ENCODE results near the gene ZNF423. TPM values are rescaled to one million over a fixed set of nuclear protein-coding genes. Genes with fewer than 3 reads are reported as not detected.

ZNF423 gene
- polyA plus RNA-seq, 1 donor from 2014 or later = 4.5 TPM

DNA sequence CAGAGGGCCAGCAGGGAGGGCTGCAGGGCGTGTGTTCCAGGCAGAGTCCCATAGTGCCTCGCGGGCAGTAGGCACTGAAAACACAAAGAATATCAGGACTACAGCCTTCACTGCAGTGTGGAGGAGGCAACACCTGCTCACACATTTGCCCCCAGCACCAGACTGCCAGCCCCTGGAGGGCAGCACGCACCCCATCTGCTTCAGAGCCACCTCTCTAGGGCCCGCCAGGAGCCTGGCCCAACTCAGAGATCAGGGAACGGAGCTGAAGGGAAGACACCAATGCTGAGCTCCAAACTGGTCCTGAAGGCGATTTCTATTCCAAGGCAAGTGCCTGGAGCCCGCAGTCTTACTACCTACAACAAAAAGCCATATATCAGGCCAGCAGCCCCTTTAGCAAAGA is 130.3 kb downstream of the ZNF423 start:
- Histone ChIP-seq H3K79me2 (replicated peaks; ENCODE audit: insufficient read depth, low read length) (peaks cover 7% of the 10 kb centered on the region), H3K9me3 (ENCODE audit: low read length) (peaks cover 4% of the 10 kb centered on the region), H3K4me3 (ENCODE audit: low read length) (no peak overlapping the region), H4K20me1 (ENCODE audit: insufficient read depth) (no peaks in the 10 kb centered on the region), H3K9ac (ENCODE audit: low read length) (no peak overlapping the region), H3K36me3 (ENCODE audit: insufficient read depth, low read length) (no peaks in the 10 kb centered on the region), H3K4me2 (ENCODE audit: low read length) (no peak overlapping the region), H3K9me2 (ENCODE audit: insufficient read depth, low read length) (no peaks in the 10 kb centered on the region), H2AFZ (ENCODE audit: low read depth, low read length) (no peak overlapping the region), H3K27ac (ENCODE audit: low read length) (no peak overlapping the region), H3F3A (ENCODE audit: insufficient read depth, low read length, poor library complexity, severe bottlenecking) (no peaks in the 10 kb centered on the region), H3K27me3 (ENCODE audit: insufficient read depth, low read depth, low read length) (no peaks in the 10 kb centered on the region)
- TF ChIP-seq SMC3 (conservative IDR thresholded peaks at IDR 0.05; ENCODE audit: poor library complexity) (no peak), POLR2AphosphoS5 (IDR thresholded peaks at IDR 0.05) (no peak), MXI1 (conservative IDR thresholded peaks at IDR 0.05; ENCODE audit: poor library complexity, severe bottlenecking) (no peak), EZH2 (IDR thresholded peaks at IDR 0.05; ENCODE audit: borderline replicate concordance, insufficient read depth, low read length, poor library complexity, severe bottlenecking) (no peak), EP300 (conservative IDR thresholded peaks at IDR 0.05; ENCODE audit: poor library complexity, severe bottlenecking) (no peak), RAD21 (conservative IDR thresholded peaks at IDR 0.05) (no peak), TAF1 (IDR thresholded peaks at IDR 0.05; ENCODE audit: low read depth) (no peak)
- TF ChIP-seq, protein P1, sequence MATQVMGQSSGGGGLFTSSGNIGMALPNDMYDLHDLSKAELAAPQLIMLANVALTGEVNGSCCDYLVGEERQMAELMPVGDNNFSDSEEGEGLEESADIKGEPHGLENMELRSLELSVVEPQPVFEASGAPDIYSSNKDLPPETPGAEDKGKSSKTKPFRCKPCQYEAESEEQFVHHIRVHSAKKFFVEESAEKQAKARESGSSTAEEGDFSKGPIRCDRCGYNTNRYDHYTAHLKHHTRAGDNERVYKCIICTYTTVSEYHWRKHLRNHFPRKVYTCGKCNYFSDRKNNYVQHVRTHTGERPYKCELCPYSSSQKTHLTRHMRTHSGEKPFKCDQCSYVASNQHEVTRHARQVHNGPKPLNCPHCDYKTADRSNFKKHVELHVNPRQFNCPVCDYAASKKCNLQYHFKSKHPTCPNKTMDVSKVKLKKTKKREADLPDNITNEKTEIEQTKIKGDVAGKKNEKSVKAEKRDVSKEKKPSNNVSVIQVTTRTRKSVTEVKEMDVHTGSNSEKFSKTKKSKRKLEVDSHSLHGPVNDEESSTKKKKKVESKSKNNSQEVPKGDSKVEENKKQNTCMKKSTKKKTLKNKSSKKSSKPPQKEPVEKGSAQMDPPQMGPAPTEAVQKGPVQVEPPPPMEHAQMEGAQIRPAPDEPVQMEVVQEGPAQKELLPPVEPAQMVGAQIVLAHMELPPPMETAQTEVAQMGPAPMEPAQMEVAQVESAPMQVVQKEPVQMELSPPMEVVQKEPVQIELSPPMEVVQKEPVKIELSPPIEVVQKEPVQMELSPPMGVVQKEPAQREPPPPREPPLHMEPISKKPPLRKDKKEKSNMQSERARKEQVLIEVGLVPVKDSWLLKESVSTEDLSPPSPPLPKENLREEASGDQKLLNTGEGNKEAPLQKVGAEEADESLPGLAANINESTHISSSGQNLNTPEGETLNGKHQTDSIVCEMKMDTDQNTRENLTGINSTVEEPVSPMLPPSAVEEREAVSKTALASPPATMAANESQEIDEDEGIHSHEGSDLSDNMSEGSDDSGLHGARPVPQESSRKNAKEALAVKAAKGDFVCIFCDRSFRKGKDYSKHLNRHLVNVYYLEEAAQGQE (IDR thresholded peaks at IDR 0.05; ENCODE audit: borderline replicate concordance) = no peak
- TF ChIP-seq, protein P2, sequence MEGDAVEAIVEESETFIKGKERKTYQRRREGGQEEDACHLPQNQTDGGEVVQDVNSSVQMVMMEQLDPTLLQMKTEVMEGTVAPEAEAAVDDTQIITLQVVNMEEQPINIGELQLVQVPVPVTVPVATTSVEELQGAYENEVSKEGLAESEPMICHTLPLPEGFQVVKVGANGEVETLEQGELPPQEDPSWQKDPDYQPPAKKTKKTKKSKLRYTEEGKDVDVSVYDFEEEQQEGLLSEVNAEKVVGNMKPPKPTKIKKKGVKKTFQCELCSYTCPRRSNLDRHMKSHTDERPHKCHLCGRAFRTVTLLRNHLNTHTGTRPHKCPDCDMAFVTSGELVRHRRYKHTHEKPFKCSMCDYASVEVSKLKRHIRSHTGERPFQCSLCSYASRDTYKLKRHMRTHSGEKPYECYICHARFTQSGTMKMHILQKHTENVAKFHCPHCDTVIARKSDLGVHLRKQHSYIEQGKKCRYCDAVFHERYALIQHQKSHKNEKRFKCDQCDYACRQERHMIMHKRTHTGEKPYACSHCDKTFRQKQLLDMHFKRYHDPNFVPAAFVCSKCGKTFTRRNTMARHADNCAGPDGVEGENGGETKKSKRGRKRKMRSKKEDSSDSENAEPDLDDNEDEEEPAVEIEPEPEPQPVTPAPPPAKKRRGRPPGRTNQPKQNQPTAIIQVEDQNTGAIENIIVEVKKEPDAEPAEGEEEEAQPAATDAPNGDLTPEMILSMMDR (IDR thresholded peaks at IDR 0.05; ENCODE audit: poor library complexity, severe bottlenecking) = no peak

DNA sequence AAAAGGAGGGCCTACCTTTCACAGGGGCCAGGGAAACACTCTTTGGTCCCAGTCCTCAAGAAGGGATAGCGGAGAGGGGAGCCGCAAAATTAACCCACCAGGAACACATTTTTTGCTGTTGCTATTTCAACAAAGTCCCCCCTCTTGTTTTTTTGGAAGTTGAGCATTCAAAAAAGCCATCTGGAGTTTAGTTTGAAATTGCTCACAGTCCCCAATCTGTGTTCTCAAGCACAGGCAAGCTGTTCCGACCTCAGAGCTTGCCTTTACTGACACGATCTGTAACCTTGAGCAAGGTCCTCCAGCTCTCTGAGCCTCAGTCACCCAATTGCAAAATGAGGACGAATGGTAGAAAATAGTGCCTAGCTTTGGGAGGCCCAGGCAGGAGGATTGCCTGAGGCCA is 131.1 kb downstream of the ZNF423 start:
- Histone ChIP-seq H3K9me3 (ENCODE audit: low read length) (peaks cover 2% of the 10 kb centered on the region), H4K20me1 (ENCODE audit: insufficient read depth) (no peaks in the 10 kb centered on the region), H3K27me3 (ENCODE audit: insufficient read depth, low read depth, low read length) (no peaks in the 10 kb centered on the region), H3K9ac (ENCODE audit: low read length) (no peak overlapping the region), H3K9me2 (ENCODE audit: insufficient read depth, low read length) (no peaks in the 10 kb centered on the region), H3F3A (ENCODE audit: insufficient read depth, low read length, poor library complexity, severe bottlenecking) (no peaks in the 10 kb centered on the region), H3K4me3 (ENCODE audit: low read length) (no peak overlapping the region), H3K27ac (ENCODE audit: low read length) (no peak overlapping the region), H3K4me2 (ENCODE audit: low read length) (no peak overlapping the region), H3K36me3 (ENCODE audit: insufficient read depth, low read length) (no peaks in the 10 kb centered on the region), H2AFZ (ENCODE audit: low read depth, low read length) (no peak overlapping the region), H3K79me2 (replicated peaks; ENCODE audit: insufficient read depth, low read length) (peaks cover 9% of the 10 kb centered on the region)
- TF ChIP-seq, protein P1 (IDR thresholded peaks at IDR 0.05; ENCODE audit: borderline replicate concordance) = no peak
- TF ChIP-seq, protein P2 (IDR thresholded peaks at IDR 0.05; ENCODE audit: poor library complexity, severe bottlenecking) = no peak
- TF ChIP-seq EZH2 (IDR thresholded peaks at IDR 0.05; ENCODE audit: borderline replicate concordance, insufficient read depth, low read length, poor library complexity, severe bottlenecking) = no peak
- TF ChIP-seq EP300 (conservative IDR thresholded peaks at IDR 0.05; ENCODE audit: poor library complexity, severe bottlenecking) = no peak
- TF ChIP-seq MXI1 (conservative IDR thresholded peaks at IDR 0.05; ENCODE audit: poor library complexity, severe bottlenecking) = no peak
- no peak for TF ChIP-seq SMC3 (conservative IDR thresholded peaks at IDR 0.05; ENCODE audit: poor library complexity)
- TF ChIP-seq TAF1 (IDR thresholded peaks at IDR 0.05; ENCODE audit: low read depth) = no peak
- TF ChIP-seq POLR2AphosphoS5 (IDR thresholded peaks at IDR 0.05) = no peak
- no peak for TF ChIP-seq RAD21 (conservative IDR thresholded peaks at IDR 0.05)
